ENCODE measurements around the gene TIMM10. TPM values are rescaled to one million over a fixed set of nuclear protein-coding genes. Genes with fewer than 3 reads are reported as not detected.

Gene TIMM10
- total and polyA plus RNA-seq, 2 experiments from 2014 or later: 32.6 to 64.7 TPM

DNA sequence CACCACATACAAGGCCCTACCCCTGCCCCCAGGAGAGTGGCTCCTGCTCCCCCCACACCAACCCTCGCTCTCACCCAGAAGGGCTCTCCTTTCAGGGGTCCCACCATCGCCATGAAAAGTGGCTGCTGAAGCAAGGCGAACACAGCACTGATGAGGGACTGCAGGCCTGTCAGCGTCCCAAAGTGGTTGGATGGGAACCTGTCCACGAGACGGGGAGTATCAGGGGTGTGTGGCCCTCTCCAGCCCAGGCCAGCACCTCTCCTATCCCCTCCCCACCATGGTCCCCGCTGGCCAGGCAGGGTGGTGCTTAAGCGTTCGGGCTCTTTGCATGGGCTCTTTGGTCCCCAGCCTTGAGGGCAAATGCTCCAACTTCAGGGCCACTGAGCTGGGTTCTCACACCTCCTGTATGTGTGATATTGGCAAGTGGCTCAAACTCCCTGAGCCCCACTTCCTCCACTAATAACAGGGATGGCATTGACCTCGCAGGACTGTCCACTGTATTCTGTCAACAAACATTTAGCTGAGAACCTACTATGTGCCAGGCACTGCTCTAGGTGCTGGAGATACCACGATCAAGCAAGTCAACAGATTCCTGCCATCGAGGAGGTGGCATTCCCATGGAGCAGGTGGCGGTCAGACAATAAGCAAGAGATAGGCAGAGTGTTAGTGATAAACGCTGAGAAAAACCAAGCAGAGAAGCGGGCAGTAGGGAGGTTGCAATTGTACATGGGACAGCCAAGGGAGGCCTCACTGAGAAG is 43.4 kb downstream of the TIMM10 start:
- no peak for DNase-seq (ENCODE audit: low read depth in 1 of 2, low spot score in 1 of 2)
- H3K36me3 ChIP-seq: no peaks in the 10 kb centered on the region
- no peak overlapping the region for H3K4me3 ChIP-seq
- H3K4me1 ChIP-seq (ENCODE audit: low read depth): no peaks in the 10 kb centered on the region
- H3K27ac ChIP-seq: no peak overlapping the region
- H3K27me3 ChIP-seq: peaks cover 9% of the 10 kb centered on the region
- H3K9me3 ChIP-seq (ENCODE audit: low read depth): no peaks in the 10 kb centered on the region
- TF ChIP-seq, protein P1, sequence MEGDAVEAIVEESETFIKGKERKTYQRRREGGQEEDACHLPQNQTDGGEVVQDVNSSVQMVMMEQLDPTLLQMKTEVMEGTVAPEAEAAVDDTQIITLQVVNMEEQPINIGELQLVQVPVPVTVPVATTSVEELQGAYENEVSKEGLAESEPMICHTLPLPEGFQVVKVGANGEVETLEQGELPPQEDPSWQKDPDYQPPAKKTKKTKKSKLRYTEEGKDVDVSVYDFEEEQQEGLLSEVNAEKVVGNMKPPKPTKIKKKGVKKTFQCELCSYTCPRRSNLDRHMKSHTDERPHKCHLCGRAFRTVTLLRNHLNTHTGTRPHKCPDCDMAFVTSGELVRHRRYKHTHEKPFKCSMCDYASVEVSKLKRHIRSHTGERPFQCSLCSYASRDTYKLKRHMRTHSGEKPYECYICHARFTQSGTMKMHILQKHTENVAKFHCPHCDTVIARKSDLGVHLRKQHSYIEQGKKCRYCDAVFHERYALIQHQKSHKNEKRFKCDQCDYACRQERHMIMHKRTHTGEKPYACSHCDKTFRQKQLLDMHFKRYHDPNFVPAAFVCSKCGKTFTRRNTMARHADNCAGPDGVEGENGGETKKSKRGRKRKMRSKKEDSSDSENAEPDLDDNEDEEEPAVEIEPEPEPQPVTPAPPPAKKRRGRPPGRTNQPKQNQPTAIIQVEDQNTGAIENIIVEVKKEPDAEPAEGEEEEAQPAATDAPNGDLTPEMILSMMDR (IDR thresholded peaks at IDR 0.05; ENCODE audit: low read depth, low read length): no peak

- peaks cover 18% of the 10 kb centered on the region for H3K27me3 ChIP-seq
These were observed 45.1 kb downstream of the TIMM10 start for GRCh38 chr11:57485217-57485990.

DNA sequence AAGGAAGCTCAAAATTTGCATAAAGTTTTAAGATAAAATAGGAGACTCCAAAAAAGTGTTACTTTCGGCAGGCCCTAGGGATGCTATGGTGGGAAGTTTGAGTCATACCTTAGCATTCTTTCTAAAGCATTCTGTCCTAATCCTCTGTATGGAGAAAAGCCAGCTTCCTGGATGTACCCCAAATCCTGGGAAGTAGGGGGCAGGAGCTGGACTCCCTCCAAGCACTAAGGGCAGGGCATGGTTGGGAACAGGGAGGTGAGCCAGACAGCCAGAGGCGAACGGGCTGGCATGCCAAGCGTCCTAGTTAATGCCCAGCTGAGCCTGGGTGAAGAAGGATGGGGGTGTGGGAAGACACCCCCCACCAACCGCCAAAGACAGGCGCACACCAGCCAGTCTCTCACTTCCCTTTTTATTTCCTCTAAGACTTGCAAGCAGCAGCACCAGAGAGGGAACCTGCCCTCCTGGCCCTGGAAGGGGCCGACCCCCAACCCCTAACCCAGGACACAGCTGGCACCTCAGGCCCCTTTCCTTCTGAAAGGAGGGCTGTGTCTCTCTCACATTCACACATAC is 46.3 kb downstream of the TIMM10 start:
- no peak for DNase-seq (ENCODE audit: low read depth in 1 of 2, low spot score in 1 of 2)
- TF ChIP-seq, protein P1 (IDR thresholded peaks at IDR 0.05; ENCODE audit: low read depth, low read length): no peak
- no peaks in the 10 kb centered on the region for H3K36me3 ChIP-seq

More at GRCh38 chr11:57485217-57485990, 45.1 kb downstream of the TIMM10 start:
- Histone ChIP-seq H3K27ac (no peak overlapping the region), H3K4me1 (ENCODE audit: low read depth) (no peaks in the 10 kb centered on the region), H3K4me3 (no peak overlapping the region), H3K36me3 (no peaks in the 10 kb centered on the region), H3K9me3 (ENCODE audit: low read depth) (no peaks in the 10 kb centered on the region)
- DNase-seq (ENCODE audit: low read depth in 1 of 2, low spot score in 1 of 2): no peak
- TF ChIP-seq, protein P1 (IDR thresholded peaks at IDR 0.05; ENCODE audit: low read depth, low read length): no peak

DNA sequence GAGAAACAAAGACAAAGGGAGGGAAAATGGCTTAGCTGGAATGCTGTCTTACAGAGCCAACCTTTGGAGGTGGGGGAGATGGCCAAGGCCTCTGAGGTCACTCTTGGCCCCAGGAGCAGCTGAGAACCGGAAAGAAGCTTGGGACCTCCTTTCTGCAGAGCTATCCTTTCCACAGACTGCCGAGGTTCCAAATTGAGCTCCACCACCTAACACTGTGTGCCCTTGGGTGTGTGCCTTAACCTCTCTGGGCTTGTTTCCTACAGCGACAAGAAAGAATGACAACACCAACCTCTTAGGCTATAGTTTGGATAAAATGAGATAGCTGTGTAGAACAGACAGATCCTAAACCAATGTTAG is 47.0 kb downstream of the TIMM10 start:
- TF ChIP-seq, protein P1 (IDR thresholded peaks at IDR 0.05; ENCODE audit: low read depth, low read length): no peak
- Histone ChIP-seq H3K4me3 (no peak overlapping the region), H3K4me1 (ENCODE audit: low read depth) (no peaks in the 10 kb centered on the region)

More for the DNA sequence above, 46.3 kb downstream of the TIMM10 start:
- no peak overlapping the region for H3K27ac ChIP-seq
- no peaks in the 10 kb centered on the region for H3K9me3 ChIP-seq (ENCODE audit: low read depth)
- H3K4me1 ChIP-seq (ENCODE audit: low read depth): no peaks in the 10 kb centered on the region
- peaks cover 18% of the 10 kb centered on the region for H3K27me3 ChIP-seq
- no peak overlapping the region for H3K4me3 ChIP-seq

DNA sequence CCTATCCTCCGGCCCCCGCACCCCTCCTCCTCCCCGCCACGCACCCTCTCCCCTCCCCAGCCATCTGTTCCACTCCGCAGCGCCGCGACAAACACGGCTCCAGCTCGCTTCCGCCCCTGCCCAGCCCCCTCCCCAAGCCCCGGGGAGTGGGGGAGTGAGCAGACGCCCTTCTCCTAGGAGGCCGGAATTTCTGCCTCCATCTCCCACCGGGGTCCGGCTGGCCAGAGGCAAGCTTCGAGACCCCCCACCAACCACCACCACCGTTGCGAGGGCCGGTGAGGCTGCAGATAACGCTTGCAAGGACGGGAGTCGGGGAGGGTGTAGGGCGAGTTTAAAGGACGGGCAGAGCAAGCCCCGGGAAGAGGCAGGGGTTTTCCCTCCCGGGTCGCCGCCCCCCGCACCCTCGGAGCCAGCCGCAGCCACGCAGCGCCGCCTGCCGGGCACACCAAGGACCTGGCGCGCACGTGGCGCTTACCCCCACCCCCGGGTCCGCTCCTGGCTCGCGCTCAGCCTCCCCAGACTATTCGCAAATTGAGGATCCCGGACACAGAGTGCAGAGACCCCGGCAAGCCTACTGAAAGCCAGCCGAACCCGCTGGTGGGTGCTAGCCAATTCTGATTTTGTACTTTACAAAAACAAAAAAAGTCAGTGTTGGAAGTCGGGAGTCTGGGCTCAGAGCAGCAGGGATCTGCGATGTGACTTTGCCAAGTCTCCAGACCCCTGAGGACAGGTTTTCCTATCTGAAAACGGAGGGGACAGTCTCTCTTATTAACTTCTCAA is 47.6 kb downstream of the TIMM10 start:
- Histone ChIP-seq H3K4me1 (ENCODE audit: low read depth) (no peaks in the 10 kb centered on the region), H3K4me3 (peak overlapping the region; percentile 41), H3K36me3 (no peaks in the 10 kb centered on the region), H3K27ac (no peak overlapping the region), H3K9me3 (ENCODE audit: low read depth) (no peaks in the 10 kb centered on the region), H3K27me3 (peaks cover 18% of the 10 kb centered on the region)
- TF ChIP-seq, protein P1 (IDR thresholded peaks at IDR 0.05; ENCODE audit: low read depth, low read length): peak; percentile 78
- DNase-seq (ENCODE audit: low read depth in 1 of 2, low spot score in 1 of 2): peak; percentile 62 to 74

More for the DNA sequence above, 47.0 kb downstream of the TIMM10 start:
- no peak for DNase-seq (ENCODE audit: low read depth in 1 of 2, low spot score in 1 of 2)
- H3K27me3 ChIP-seq: peaks cover 18% of the 10 kb centered on the region
- H3K9me3 ChIP-seq (ENCODE audit: low read depth): no peaks in the 10 kb centered on the region
- H3K27ac ChIP-seq: no peak overlapping the region
- H3K36me3 ChIP-seq: no peaks in the 10 kb centered on the region

All from cardiac muscle cell (in vitro differentiated cells and primary cell).